Fibroblast of mammary gland (primary cell): ENCODE data around the gene BHLHE23.

Source experiments
- DNase-seq: peaks from one replicate; pipeline ENCODE4 v3.0.0-alpha.2; 2010; ENCODE audit warnings: low read depth
- H3K4me3 ChIP-seq: 2 replicates; pipeline ENCODE4 v1.5.1; 2011; ENCODE audit warnings: low read depth, mild to moderate bottlenecking, low read length, moderate library complexity; ENCODE audit not compliant: control insufficient read depth
- TF ChIP-seq, protein P1 (sequence below): conservative IDR thresholded peaks from 2 replicates; pipeline ENCODE4 v1.5.1; 2011; ENCODE audit warnings: low read depth, low read length, inconsistent platforms; ENCODE audit not compliant: control insufficient read depth, insufficient read depth

Gene BHLHE23

DNA sequence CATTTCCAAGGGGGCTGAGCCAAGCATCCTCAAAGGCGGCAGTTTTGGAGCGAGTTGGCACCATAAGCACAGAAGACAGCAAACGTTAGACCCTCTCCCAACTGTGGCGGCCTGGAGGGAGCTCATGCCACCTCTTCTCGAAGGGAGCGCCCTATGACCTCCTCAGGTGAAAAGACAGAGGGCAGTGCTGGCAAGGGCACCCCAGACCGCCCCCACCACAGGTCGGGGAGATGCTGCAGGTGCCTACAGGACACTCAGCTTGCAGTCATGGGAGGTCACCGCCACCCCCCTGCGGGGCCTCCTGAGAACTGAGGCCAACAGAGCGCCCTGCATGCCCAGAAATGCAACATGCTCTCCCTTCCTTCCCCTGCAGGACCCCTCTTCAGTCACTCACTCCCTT is 45.1 kb upstream of the BHLHE23 start:
- TF ChIP-seq, protein P1, sequence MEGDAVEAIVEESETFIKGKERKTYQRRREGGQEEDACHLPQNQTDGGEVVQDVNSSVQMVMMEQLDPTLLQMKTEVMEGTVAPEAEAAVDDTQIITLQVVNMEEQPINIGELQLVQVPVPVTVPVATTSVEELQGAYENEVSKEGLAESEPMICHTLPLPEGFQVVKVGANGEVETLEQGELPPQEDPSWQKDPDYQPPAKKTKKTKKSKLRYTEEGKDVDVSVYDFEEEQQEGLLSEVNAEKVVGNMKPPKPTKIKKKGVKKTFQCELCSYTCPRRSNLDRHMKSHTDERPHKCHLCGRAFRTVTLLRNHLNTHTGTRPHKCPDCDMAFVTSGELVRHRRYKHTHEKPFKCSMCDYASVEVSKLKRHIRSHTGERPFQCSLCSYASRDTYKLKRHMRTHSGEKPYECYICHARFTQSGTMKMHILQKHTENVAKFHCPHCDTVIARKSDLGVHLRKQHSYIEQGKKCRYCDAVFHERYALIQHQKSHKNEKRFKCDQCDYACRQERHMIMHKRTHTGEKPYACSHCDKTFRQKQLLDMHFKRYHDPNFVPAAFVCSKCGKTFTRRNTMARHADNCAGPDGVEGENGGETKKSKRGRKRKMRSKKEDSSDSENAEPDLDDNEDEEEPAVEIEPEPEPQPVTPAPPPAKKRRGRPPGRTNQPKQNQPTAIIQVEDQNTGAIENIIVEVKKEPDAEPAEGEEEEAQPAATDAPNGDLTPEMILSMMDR, result no peak
- H3K4me3 ChIP-seq, result no peak overlapping the region
- no peak for DNase-seq

DNA sequence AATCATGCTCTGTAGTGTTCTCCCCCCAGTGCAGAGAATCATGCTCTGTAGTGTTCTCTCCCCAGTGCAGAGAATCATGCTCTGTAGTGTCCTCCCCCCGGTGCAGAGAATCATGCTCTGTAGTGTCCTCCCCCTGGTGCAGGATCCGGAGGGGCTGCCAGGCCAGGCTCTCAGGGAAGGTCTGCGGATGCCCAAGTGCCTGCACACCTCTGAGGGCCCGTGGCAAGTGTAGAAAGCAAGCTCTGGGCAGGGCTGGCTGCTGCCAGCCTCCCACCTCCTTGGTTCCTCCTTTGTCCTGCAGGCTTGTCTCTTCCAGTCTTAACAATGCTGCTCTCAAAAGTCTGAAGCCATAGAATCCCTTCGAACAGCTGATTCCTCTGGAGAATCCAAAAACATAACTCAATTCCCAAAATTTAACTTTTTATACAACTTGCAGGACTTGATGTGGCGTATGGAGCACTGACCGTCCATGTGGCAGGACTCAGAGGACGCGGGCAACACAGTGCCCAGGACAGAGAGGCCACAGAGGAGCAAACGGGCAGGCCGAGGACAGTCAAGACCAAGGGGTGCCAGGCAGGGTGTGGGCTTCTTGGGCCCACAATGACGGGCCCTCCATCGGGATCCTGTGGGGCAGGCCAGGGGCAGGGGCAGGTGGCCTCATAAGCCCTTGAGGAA is 44.6 kb upstream of the BHLHE23 start:
- H3K4me3 ChIP-seq, result no peak overlapping the region
- TF ChIP-seq, protein P1, result no peak
- no peak for DNase-seq

DNA sequence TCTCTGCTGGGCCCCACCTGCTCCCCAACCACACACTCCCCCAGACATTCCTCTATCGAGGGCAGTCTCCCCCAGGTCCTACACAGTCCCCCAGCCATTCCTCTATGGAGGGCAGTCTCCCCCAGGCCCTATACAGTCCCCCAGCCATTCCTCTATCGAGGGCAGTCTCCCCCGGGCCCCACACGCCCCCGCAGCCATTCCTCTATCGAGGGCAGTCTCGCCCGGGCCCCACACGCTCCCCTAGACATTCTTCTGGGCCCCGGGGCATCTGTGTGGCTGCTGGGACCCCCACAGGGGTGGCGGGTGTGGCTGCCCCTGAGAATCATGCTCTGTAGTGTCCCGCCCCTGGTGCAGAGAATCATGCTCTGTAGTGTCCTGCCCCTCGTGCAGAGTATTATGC is 43.6 kb upstream of the BHLHE23 start:
- no peak for DNase-seq
- TF ChIP-seq, protein P1, result no peak
- H3K4me3 ChIP-seq, result no peak overlapping the region

DNA sequence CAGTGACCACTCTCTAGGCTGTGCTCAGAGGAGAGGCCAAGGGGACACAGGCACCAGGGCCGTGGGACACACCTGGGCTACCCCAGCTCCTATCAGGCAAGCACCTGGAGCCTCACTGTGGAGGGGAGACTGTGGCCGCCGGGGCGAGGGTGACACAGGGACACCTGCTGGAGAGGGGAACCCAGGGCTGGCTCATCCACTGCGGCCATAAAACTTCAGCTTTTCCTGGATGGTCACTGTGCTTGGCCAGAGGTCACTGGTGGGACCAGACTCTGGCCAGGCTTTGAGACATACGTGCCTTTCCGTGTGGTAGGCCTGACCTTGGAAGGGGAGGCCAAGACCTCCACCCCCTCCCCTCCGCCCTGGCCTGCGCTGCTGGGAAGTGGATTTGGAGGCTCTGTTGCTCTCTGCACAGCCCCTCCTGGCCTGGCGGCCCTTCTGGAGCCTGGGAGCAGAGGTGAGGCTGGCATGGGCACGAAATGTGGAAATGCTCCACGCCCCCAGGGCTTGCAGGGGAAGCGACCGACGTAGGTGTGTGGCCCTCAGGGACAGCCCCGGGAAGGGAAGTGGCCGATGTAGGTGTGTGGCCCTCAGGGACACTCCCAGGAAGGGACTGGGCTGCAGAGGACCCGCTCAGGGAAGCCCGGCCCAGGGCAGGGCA is 42.9 kb upstream of the BHLHE23 start:
- H3K4me3 ChIP-seq, result no peak overlapping the region
- DNase-seq, result no peak

DNA sequence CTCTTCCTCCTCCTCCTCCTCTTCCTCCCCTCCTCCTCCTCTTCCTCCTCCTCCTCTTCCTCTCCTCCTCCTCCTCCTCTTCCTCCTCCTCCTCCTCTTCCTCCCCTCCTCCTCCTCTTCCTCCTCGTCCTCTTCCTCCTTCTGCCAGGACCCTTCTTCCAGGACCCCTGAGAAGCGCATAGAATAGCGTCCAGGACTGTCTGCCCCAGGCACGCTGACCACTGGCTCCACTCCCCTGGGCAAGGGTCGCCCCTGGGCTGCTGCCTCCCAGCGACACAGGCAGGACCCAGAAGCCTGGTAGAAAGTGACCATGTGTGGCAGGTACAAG is 42.4 kb upstream of the BHLHE23 start:
- DNase-seq, result no peak

More for the DNA sequence above, 42.9 kb upstream of the BHLHE23 start:
- TF ChIP-seq, protein P1, result no peak

DNA sequence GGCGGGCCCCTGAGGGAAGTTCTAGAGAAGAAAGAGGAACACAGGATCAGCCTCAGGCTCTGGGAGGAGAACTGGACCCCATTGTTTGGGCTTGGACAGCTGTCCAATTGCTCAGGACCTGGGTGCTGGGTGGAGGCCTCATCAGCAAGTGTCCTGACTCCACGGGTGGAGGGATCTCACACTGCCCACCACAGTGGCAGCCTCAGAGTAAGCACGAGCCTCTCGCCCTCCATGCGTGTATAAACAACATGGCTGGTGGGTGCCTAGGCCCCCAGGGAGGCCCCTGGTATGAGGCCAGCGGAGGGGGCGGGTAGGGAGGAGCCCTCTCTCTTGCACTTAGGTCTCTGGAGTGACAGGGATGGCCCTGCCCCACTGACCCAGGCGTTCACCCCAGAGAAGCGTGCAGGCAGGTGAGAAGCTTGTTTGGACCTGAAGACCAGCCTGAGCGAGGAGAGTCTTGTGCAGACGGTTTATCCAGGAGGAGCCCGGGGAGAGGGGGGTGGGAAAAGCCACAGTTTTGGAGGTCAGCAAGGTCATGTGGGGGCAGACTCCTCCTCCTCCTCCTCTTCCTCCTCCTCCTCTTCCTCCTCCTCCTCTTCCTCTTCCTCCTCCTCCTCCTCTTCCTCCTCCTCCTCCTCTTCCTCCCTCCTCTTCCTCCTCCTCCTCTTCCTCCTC is 41.9 kb upstream of the BHLHE23 start:
- TF ChIP-seq, protein P1, result no peak
- DNase-seq, result no peak
- H3K4me3 ChIP-seq, result no peak overlapping the region

More for the DNA sequence above, 42.4 kb upstream of the BHLHE23 start:
- H3K4me3 ChIP-seq, result no peak overlapping the region
- TF ChIP-seq, protein P1, result no peak
